ENCODE data around the gene ENDOV.

The ENDOV gene

DNA sequence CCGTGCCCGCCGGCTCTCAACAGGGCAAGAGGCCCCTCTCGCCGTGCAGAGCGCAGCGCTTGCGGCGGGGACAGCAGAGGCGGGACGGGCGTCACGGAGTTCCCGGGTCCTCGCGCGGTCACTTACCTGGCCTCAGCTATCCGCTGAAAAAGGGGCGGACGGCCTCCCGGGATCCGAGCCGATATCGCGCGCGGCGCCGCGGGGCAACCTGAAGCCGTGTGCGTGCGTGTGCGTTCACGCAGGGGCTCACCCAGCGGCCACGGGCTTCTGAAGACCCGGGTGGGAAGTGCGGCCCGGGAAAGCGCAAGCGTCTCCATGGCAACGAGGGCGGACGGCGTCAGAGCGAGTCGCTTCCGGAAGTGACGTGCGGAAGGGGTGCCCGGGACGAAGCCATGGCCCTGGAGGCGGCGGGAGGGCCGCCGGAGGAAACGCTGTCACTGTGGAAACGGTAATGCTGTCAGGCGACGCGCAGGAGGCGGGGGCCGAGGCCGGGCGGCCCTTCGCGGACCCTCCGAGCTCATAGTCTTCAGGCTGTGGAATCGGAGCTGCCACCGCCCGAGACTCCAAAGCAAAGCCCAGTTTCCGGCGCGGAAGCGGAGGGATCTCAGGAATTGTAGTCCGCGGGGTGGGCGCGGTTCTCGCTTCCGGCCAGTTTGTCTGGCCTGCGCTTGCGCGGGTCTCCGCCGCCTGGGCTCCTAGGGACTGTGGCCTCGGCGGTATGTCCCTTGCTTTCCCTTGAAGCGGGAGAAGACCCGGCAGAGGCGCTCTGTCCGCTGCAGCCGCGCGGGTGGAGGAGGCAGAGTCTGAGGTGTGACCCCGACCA, at the start of gene ENDOV:
Gene ENDOV (plus strand): TSS at position 365 of the 823 bp plus-strand sequence. CDS start 28 bp downstream, at position 393.
- peak; percentile 99 for DNase-seq

DNA sequence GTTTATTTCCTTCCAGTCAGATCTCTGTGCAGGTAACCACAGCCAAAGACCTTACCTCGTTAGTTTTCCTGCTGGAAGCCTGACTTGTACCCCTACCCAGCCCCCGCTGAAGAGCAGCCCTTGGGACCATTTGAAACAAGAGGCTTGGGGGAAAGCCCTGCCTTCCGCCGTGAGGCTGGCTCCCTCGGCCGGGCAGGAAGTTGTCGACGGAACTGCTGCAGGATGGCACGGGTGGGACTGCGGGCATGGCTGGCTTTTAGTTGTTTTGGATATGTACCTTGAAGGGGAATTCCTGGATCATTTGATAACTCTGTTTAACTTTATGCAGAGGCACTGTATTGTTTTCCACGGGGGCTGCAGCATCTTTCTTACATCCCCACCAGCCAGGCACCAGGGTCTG, 49.0 kb upstream of the ENDOV start:
- DNase-seq: no peak

DNA sequence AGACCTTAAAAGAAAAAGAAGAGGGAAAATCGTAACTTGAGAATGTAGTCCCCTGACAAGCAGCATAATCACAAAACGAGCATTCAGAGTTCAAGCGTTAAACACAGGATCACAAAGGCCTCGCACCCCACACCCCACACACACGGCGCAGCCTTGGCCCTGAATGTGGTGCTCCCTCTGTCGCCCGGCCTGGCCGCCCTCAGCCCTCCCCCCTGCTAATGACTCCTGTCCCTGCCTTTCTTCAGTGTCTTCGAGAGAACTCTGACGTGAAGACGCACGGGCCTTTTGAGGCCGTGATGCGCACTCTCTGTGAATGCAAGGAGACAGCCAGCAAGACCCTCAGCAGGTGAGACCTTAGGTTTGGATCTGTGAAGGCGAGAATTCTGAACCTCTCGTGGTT, 47.5 kb upstream of the ENDOV start:
- DNase-seq: no peak

DNA sequence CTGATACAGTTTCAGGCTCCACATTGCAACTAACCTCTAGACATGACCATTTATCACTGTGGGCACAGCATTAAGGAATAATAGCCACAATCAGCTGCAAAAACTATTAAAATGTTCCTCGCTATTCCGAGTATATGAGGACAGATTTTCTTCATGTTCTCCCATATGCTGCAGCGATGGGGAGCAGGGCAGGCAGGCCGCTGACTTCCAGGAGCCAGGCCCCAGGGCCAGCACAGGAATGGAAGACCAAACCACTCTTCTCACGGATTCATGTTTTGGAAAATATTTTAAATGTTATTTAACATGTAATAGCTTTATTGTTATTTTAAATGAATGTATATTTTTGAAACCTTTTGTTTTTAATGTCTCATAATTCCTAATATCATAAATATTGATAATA, 43.8 kb upstream of the ENDOV start:
- no peak for DNase-seq

DNA sequence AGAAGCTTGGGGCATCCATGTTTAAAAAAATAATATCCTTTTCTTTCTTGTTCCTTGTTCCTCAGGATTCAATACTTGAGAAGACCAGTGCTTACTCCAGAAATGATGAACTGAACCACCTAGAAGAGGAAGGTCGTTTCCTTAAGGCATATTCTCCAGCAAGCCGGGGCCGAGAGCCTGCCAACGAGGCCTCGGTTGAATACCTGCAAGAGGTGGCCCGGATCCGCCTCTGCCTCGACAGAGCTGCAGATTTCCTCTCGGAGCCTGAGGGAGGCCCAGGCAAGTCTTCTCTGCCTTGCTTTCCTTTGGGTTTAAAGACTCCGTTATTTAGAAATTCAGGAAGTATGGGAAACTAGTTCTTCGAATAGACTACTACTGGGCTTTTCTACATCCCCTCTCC, 42.5 kb upstream of the ENDOV start:
- no peak for DNase-seq

DNA sequence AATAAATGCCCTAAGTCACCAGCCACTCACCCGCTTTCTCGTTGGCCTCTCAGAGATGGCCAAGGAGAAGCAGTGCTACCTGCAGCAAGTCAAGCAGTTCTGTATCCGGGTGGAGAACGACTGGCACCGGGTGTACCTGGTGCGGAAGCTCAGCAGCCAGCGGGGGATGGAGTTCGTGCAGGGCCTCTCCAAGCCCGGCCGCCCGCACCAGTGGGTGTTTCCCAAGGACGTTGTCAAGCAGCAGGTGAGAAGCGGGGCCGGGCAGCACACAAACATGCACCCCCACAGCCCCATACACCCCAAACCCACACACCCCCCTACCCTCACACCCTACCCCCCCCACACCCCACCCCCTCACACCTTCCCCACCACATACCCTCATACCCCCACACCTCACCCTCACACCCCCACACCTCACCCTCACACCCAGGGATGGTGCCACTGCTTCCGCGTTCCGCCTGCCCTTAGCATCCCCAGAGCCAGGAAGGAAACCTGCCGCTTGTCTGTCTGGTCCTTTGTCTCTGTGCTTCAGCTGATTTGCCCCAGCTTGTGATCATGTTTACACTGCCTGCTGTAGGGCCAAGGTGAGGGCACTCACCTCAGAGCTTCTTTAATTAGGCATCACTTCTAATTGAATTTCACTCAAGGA, 41.9 kb upstream of the ENDOV start:
- no peak for DNase-seq

DNA sequence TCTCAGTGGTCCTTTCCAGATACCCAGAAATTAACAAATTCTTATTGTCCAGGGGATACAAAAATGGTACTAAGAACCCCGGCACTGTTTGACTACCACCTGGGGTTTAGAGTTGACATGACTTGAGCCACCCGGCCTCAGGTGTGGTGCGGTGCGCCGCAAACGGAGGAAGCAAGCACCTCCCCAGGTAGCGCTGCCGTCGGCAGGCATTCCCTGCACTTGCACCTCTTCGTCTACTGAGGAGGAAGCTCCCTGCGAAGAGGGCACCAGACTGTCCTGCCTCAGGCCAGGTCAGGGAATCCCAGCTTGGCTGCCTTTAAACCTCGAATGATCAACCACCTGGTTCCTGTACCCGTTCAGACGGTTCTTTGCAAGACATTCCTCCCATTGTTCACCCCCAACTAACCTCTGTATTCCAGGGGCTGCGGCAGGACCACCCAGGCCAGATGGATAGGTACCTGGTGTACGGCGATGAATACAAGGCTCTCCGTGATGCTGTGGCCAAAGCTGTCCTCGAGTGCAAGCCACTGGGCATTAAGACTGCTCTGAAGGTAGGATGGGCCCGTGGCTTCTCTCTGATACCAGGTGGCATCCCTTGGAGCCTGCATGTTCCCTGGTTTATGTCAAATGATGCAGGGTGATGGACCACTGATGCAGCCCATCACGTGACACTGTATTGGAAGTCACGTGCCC, 40.8 kb upstream of the ENDOV start:
- no peak for DNase-seq

DNA sequence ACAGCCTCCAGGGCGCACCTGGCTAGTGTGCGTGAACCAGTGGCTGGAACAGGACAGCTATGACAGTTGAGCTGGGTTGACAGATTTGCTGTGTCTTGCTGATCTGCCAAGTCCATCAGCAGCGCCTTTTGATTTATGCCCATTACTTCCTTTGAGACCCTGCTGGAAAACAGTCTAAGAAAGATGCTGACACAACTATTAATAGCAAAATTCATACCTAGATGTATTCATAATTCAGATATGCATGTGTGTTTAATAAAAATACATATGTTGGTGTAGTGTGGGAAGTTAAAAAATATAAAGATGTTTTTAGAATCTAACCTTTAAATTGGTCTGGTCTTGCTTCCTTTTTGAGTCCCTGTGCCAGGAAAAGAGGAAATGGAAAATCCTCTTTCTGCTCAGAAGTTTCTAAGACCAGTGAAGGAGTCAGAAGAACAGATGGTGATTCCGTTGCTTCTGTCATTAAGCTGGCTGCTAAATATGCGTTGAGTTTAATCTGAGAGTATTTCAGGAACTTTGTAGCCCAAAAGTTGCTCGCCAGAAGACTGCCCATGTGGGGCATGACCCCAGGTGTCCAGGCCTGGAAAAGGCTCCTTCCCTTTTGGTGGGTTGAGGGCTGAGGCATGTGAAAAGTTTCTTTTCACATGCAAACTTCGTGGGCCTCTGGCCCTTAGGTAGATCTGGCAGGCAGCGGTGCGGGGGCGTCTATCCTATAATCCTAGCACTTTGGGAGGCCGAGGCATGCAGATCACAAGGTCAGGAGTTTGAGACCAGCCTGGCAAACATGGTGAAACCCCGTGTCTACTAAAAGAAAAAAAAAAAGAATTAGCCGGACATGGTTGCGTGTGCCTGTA, 40.0 kb upstream of the ENDOV start:
- no peak for DNase-seq

DNA sequence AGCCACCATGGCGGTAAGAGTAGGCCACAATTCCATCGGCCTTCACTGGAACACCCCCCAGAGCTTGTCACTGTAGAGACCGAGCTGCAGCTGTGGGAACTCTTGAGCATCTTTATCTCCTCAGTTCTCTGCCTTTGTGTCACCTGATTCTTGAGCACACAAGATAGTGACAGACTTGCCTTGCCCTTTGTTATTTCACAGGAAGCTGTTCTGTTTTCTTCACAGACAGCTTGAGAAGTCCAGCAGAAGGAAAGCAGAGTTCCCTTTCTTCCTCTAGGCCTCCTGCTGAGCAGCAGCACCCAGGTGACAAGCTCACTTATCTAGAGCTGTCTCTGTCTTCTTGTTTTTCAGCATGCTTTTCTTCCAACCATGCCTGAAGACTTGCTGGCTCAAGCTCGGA, 38.4 kb upstream of the ENDOV start:
- DNase-seq: no peak

DNA sequence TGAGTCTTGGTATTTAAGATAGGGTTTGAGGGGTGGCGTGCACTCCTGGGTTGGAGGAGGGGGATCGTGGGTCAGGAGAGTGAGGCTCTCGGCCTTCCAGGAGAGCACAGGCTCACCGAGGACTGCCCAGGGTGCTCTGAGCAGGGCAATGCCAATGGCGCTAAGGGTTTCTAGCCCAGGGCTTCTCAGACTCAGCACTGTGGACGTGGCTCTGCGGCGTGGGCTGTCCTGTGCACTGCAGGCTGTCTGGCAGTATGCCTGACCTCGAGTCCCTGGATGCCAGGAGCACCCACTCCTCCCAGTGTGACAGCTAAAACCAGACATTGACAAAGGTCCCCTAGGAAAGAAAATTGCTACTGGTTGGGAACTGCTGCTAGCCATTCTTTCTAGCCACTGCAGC, 37.2 kb upstream of the ENDOV start:
- DNase-seq: no peak

DNA sequence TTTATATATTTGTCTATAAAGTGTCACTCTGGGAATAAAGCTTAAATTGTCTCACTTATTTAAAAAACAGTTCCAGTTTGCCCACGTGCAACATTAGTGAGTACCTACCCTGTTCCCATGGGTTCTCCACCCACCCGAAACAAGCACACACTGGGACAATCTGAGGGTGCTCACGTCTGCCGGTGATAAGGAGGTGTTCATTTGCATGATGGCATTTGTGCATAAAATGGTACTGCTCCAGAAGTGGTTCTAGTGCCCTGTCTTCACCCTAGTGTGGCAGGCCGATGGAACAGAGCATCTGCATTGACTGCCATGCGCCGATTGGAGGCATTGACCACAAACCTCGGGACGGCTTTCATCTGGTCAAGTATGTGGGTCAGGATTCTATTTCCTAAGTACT, 35.6 kb upstream of the ENDOV start:
- DNase-seq: no peak

DNA sequence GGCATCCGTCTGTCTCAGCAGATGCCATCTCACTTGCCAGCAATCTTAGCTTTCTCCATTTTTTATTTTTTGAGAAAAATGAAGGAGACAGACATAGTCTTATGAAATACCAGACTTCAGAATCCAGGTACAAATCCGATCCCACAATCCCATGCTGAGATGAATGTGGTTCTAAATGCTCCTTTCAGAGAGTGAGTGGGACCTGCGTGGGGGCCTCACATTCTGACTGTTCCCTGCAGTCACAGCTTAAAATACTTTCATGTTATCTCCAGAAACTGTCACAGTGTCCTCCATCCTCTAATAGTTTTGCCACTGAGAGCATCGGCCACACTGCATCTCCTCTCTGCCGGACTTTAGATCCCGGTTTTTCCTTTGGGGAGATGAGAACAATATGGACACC, 34.9 kb upstream of the ENDOV start:
- DNase-seq: no peak

DNA sequence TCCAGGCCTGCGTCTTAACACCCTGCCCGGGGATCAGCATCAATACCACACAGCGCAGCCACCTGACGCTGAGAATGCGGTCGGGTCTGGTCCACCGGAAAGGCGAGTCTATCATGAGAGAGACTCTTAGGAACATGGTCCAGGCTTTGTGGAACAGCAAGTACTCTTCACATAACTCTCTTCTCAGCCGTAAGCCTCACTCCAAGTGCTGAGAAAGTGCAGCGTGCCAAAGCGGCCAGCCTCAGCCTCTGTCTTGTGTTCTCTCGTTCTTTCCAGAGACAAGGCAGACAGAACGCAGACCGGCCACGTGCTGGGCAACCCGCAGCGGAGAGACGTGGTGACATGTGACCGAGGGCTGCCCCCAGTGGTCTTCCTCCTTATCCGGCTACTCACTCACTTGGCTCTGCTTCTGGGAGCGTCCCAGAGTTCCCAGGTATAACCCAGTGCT, 34.4 kb upstream of the ENDOV start:
- no peak for DNase-seq

DNA sequence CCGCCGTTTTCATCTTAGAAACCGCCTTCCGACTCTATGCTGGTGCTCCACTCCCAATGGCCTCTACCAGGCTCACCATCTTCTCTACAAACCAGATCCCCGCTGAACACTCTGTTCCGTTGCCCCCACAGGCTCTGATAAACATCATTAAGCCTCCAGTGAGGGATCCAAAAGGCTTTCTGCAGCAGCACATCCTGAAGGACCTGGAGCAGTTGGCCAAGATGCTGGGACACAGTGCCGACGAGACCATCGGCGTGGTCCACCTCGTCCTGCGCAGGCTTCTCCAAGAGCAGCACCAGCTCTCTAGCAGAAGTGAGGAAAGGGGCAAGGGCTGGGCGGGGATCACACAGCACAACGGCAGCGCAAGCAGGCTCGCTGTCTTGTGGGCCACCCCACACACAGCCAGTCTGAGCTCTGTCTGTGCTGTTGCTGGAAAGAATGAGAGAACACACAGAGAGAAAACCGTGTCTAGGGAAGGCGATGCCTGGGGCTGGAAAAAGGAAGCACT, 33.5 kb upstream of the ENDOV start:
- no peak for DNase-seq

DNA sequence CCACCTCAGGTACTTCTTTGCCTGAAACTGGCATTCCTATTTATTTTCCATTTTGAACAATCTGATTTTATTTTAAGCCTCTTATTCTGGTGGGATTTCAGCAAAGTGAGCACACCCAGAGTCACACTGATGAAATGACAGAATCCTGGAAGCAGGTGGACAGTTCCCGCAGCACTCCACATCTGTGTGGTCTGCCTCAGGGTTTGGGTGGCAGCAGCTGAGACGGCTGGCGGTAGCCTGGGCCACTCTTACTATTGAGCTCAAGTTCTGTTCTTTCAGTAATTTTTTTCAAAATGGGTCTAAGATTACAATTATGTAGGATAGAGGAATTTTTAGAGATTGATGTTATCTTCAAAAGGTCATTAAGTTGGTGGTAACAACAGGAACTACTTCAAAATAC, 32.5 kb upstream of the ENDOV start:
- DNase-seq: no peak

DNA sequence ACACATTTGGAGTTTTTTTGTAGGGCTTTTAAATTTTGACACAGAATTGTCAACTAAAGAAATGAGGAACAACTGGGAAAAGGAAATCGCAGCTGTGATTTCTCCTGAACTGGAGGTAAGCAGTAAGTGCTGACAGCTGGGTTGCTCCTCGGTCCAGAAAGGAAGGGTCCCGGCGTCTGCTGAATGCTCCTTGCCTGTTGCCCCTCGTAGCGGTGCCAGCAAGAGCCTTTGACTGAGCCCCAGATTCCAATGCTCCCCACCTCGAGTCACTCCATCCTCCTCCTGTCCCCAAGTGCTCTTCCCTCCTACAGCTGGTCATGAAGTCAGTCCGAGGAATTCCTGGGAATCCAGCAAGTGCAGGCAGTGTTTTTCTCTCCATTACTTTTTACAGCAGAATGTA, 32.0 kb upstream of the ENDOV start:
- no peak for DNase-seq

DNA sequence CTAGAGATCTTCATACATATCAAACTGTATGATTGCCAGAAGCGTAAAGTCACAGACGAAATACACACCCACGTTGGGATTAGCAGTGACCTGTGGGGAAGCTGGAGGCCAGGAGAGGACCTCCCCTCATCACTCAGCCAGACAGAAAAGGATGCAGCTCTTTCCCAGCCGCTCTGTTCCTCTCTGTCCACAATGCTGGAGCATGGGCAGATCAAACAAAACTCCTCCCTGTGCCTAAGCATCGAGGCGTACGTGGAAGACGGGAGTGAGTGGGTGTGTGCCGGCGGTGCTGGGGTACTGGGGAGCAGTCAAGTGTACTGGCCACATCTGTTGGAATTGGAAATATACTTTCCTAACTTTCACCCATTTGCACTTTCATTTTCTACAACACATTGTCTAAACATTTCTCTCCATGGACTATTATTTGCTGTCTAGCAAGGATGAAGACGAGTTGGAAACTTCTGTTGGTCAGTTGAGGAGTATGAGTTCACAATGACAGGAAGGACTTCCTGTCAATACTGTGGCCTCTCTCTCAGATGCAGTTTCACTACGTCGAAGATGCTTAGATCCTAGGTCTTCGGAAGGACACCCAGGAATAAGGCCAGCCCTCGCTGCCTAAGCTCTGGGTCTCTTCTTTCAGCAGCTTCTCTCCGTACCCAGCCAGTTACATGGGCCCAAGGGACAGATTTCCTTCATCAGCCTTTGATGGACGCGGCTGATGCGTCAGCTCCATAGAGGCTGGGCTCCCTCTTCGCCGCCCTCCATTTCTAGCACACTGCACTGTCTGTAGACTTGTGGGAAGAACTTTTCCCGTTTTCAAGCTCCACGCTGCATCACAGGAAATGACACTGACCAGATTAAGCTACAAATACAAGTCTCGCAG, 30.6 kb upstream of the ENDOV start:
- DNase-seq: no peak

DNA sequence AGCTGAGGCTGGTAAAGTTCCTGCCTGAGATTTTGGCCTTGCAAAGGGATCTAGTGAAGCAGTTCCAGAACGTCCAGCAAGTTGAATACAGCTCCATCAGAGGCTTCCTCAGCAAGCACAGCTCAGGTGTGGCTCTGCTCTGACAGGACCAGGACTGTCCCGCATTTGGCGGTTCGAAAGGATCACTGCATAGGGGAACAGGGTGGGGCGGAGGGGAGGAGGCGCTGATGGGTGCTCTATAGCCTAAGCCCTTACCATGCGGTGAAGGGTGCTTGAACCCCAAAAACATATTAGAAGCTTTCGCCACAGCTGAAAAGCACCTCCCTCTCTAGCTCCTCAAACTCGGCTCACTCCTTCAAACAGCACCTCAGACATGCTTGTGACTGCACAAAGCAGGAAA, 29.9 kb upstream of the ENDOV start:
- no peak for DNase-seq

DNA sequence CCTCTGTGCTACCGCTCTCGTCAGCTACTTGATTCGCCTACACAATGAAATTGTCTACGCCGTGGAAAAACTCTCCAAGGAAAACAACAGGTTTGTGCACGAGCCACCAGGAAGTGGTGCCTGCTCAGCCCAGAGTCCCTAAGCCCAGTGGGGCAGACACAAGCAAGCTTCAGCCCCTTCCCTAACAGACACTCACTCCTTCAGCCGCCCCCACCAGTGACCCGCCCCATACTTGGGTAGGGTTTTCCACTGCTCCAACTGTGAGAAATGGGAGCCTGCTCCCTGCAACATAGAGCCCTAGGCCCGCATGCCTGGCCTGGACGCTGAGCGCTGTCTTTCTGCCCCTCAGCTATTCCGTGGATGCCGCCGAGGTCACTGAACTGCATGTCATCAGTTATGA, 28.6 kb upstream of the ENDOV start:
- DNase-seq: no peak

DNA sequence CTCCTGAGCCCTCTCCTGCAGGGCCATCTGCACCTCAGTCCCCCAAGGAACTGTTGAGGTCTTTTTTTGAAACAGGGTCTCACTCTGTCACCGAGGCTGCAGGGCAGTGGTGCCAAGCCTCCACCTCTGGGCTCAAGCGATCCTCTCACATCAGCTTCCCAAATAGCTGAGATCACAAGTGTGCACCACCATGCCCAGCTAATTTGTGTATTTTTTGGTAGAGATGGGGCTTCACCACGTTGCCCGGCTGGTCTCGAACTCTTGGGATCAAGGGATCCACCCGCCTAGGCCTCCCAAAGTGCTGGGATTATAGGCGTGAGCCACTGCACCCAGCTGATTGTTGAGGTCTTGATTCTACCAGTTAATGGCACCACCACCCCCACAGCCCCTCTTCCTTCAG, 27.9 kb upstream of the ENDOV start:
- no peak for DNase-seq

DNA sequence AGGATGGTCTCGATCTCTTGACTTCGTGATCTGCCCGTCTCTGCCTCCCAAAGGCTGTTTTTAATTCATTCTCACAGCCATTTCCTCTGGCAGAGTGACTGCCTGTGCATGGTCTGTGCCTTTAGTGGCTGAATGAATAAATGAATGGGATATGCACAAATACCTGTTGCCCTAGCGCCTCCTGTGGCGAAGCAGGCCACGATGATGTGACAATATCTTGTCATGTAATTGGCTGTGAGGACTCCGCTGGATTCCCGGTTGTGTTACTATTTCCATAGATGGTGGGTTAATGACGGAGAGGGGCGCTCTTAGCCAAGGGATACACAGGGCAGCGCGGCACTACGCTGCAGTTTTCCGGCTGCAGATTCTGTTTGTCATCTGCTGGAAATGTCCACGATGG, 26.8 kb upstream of the ENDOV start:
- no peak for DNase-seq

DNA sequence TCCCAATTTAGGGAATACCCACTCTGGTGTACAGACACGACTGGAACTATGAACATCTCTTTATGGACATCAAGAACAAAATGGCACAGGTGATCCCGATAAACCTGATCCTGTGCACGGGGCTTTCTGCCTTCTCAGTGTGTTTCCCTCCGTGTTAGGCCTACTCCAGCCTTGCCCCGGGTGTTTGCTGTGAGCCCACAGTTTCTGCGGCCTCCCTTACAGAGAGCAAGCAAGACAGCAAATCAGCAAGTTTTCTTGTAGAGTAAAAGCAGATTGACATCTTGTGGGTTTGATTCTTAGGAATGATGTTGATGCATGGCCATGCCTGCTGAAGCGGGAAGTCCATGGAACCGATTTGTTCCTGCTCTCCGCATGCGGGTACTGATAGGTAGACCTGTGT, 26.4 kb upstream of the ENDOV start:
- DNase-seq: no peak
